ENCODE data around the gene ROCK1. TPM values are rescaled to one million over a fixed set of nuclear protein-coding genes. Genes with fewer than 3 reads are reported as not detected.

Gene ROCK1
- total and polyA plus RNA-seq, 8 donors = 50.2 to 93.2 (median 77.9) TPM

GRCh38 chr18:21084511-21085078, 27.0 kb downstream of the ROCK1 start:
- H3K27me3 ChIP-seq = no peaks in the 10 kb centered on the region
- H3K9me3 ChIP-seq = peaks cover 0 to 5% of the 10 kb centered on the region in 2 donors
- DNase-seq (no peak), ATAC-seq (no peak)
- H3K4me1 ChIP-seq = peaks cover 0 to 13% of the 10 kb centered on the region in 2 donors
- intact Hi-C loops (cut with DNase I) = no loop called here
- TF ChIP-seq CTCF (IDR thresholded peaks at IDR 0.05) = no peak
- peaks cover 0 to 2% of the 10 kb centered on the region in 2 donors for H3K36me3 ChIP-seq
- H3K4me3 ChIP-seq = no peak overlapping the region
- no peak overlapping the region for H3K27ac ChIP-seq

GRCh38 chr18:21083017-21083416, 28.6 kb downstream of the ROCK1 start:
- intact Hi-C loops (cut with DNase I) = no loop called here
- peaks cover 2 to 29% of the 10 kb centered on the region in 2 donors for H3K4me1 ChIP-seq
- H3K4me3 ChIP-seq = no peak overlapping the region
- H3K27ac ChIP-seq = no peak overlapping the region
- peaks cover 0 to 5% of the 10 kb centered on the region in 2 donors for H3K9me3 ChIP-seq
- H3K36me3 ChIP-seq = no peaks in the 10 kb centered on the region
- no peaks in the 10 kb centered on the region for H3K27me3 ChIP-seq
- DNase-seq (no peak), ATAC-seq (no peak)
- no peak for TF ChIP-seq CTCF (IDR thresholded peaks at IDR 0.05)

GRCh38 chr18:21081426-21081825, 30.2 kb downstream of the ROCK1 start:
- H3K27me3 ChIP-seq = no peaks in the 10 kb centered on the region
- ATAC-seq (no peak), DNase-seq (no peak)
- peaks cover 0 to 5% of the 10 kb centered on the region in 2 donors for H3K9me3 ChIP-seq
- H3K4me3 ChIP-seq = no peak overlapping the region
- no peaks in the 10 kb centered on the region for H3K36me3 ChIP-seq
- H3K4me1 ChIP-seq = peaks cover 2 to 36% of the 10 kb centered on the region in 2 donors
- no peak overlapping the region for H3K27ac ChIP-seq
- intact Hi-C loops (cut with DNase I) = no loop called here
- TF ChIP-seq CTCF (IDR thresholded peaks at IDR 0.05) = no peak

- Histone ChIP-seq H3K36me3 (no peaks in the 10 kb centered on the region), H3K4me1 (peaks cover 2 to 45% of the 10 kb centered on the region in 2 donors), H3K9me3 (peaks cover 0 to 5% of the 10 kb centered on the region in 2 donors), H3K27ac (no peak overlapping the region), H3K27me3 (no peaks in the 10 kb centered on the region), H3K4me3 (no peak overlapping the region)
- ATAC-seq = no peak
- TF ChIP-seq CTCF (IDR thresholded peaks at IDR 0.05) = no peak
- intact Hi-C loops (cut with DNase I) = no loop called here
- DNase-seq = no peak
Measured at GRCh38 chr18:21080576-21080975, 31.0 kb downstream of the ROCK1 start.

- no peaks in the 10 kb centered on the region for H3K27me3 ChIP-seq
- no peak overlapping the region for H3K4me3 ChIP-seq
- intact Hi-C loops (cut with DNase I) = no loop called here
- H3K9me3 ChIP-seq = no peaks in the 10 kb centered on the region
- ATAC-seq (peak; percentile 68), DNase-seq (peak in 1 of 4 donors; percentile 7)
- peaks cover 10 to 74% of the 10 kb centered on the region in 2 donors for H3K4me1 ChIP-seq
- H3K27ac ChIP-seq = peak overlapping the region in 1 of 2 donors; percentile 51
- H3K36me3 ChIP-seq = no peaks in the 10 kb centered on the region
- TF ChIP-seq CTCF (IDR thresholded peaks at IDR 0.05) = no peak
Measured at GRCh38 chr18:21074336-21075323, 37.0 kb downstream of the ROCK1 start.
